IPS-20b (cell line): ENCODE measurements around the gene RAB6C.
"Not testable (repeated sequence)": the region's sequence is repeated elsewhere in the genome, so short reads cannot be mapped to it uniquely, and the experiment has no call there.

Source experiments
- H3K27ac ChIP-seq: one replicate; pipeline ENCODE4 v1.5.1; 2013; ENCODE audit warnings: low read length
- H3K27me3 ChIP-seq: 2 replicates; pipeline ENCODE4 v1.6.1; 2013; ENCODE audit warnings: mild to moderate bottlenecking, low read length, inconsistent platforms; ENCODE audit not compliant: insufficient read depth
- H3K36me3 ChIP-seq: 2 replicates; pipeline ENCODE4 v1.6.1; 2013; ENCODE audit warnings: low read depth, mild to moderate bottlenecking, inconsistent platforms, low read length, moderate library complexity; ENCODE audit not compliant: insufficient read depth
- H3K4me1 ChIP-seq: 2 replicates; pipeline ENCODE4 v1.6.1; 2013; ENCODE audit warnings: mild to moderate bottlenecking, control low read depth, inconsistent platforms, low read length, moderate library complexity; ENCODE audit not compliant: insufficient read depth
- H3K4me3 ChIP-seq: 2 replicates; pipeline ENCODE4 v1.5.1; 2013; ENCODE audit warnings: mild to moderate bottlenecking, low read length, inconsistent platforms
- H3K9ac ChIP-seq: 2 replicates; pipeline ENCODE4 v1.6.1; 2013; ENCODE audit warnings: low read depth, mild to moderate bottlenecking, inconsistent platforms, low read length, moderate library complexity
- H3K9me3 ChIP-seq: 2 replicates; pipeline ENCODE4 v1.6.1; 2013; ENCODE audit warnings: mild to moderate bottlenecking, low read depth, low read length, inconsistent platforms; ENCODE audit not compliant: insufficient read depth

Gene RAB6C

GRCh38 chr2:129979629-129980155, at the start of gene RAB6C:
TSS of gene RAB6C (plus strand) at chr2:129979666. CDS start at chr2:129980116, 450 bp downstream.
- not testable (repeated sequence) for H3K36me3 ChIP-seq, H3K27ac ChIP-seq, H3K9ac ChIP-seq, H3K9me3 ChIP-seq, H3K4me1 ChIP-seq
- Histone ChIP-seq H3K4me3 (peak within 1 kb of the TSS; percentile 54; the same call in 1 of the 2 replicates), H3K27me3 (peaks cover 49% of the 10 kb centered on the region)

GRCh38 chr2:129930451-129930850, 49.0 kb upstream of the RAB6C start:
- no peak overlapping the region for H3K4me3 ChIP-seq
- no peak overlapping the region for H3K27ac ChIP-seq
- no peaks in the 10 kb centered on the region for H3K9me3 ChIP-seq
- peaks cover 20% of the 10 kb centered on the region for H3K27me3 ChIP-seq
- H3K36me3 ChIP-seq = no peaks in the 10 kb centered on the region
- no peaks in the 10 kb centered on the region for H3K4me1 ChIP-seq
- H3K9ac ChIP-seq = no peak overlapping the region

GRCh38 chr2:129933387-129933786, 46.1 kb upstream of the RAB6C start:
- H3K9me3 ChIP-seq = not testable (repeated sequence)

GRCh38 chr2:129934044-129934822, 45.2 kb upstream of the RAB6C start:
- Histone ChIP-seq H3K9me3 (no peaks in the 10 kb centered on the region), H3K4me3 (peak overlapping the region; percentile 64; the same call in 1 of the 2 replicates), H3K27me3 (peaks cover 20% of the 10 kb centered on the region), H3K27ac (no peak overlapping the region), H3K9ac (no peak overlapping the region), H3K4me1 (no peaks in the 10 kb centered on the region), H3K36me3 (no peaks in the 10 kb centered on the region)

More at GRCh38 chr2:129933387-129933786, 46.1 kb upstream of the RAB6C start:
- not testable (repeated sequence) for H3K36me3 ChIP-seq, H3K4me1 ChIP-seq, H3K4me3 ChIP-seq, H3K9ac ChIP-seq, H3K27ac ChIP-seq
- peaks cover 20% of the 10 kb centered on the region for H3K27me3 ChIP-seq

GRCh38 chr2:129935118-129935517, 44.3 kb upstream of the RAB6C start:
- Histone ChIP-seq H3K9me3 (no peaks in the 10 kb centered on the region), H3K27ac (no peak overlapping the region), H3K9ac (no peak overlapping the region)

GRCh38 chr2:129936334-129936934, 43.0 kb upstream of the RAB6C start:
- Histone ChIP-seq H3K4me1 (no peaks in the 10 kb centered on the region), H3K9me3 (no peaks in the 10 kb centered on the region), H3K9ac (no peak overlapping the region), H3K4me3 (no peak overlapping the region), H3K27ac (no peak overlapping the region), H3K27me3 (peaks cover 20% of the 10 kb centered on the region), H3K36me3 (no peaks in the 10 kb centered on the region)

More at GRCh38 chr2:129935118-129935517, 44.3 kb upstream of the RAB6C start:
- Histone ChIP-seq H3K4me3 (no peak overlapping the region), H3K27me3 (peaks cover 20% of the 10 kb centered on the region), H3K36me3 (no peaks in the 10 kb centered on the region), H3K4me1 (no peaks in the 10 kb centered on the region)

- H3K27me3 ChIP-seq, H3K9ac ChIP-seq, H3K9me3 ChIP-seq, H3K4me1 ChIP-seq, H3K36me3 ChIP-seq, H3K4me3 ChIP-seq, H3K27ac ChIP-seq: not testable (repeated sequence)
Observed at GRCh38 chr2:129938850-129939471, 40.5 kb upstream of the RAB6C start.

- H3K36me3 ChIP-seq, H3K9ac ChIP-seq, H3K27ac ChIP-seq, H3K27me3 ChIP-seq, H3K4me3 ChIP-seq, H3K9me3 ChIP-seq, H3K4me1 ChIP-seq: not testable (repeated sequence)
Observed at GRCh38 chr2:129943456-129943855, 36.0 kb upstream of the RAB6C start.

- H3K36me3 ChIP-seq = no peaks in the 10 kb centered on the region
- no peak overlapping the region for H3K4me3 ChIP-seq
- no peaks in the 10 kb centered on the region for H3K9me3 ChIP-seq
- H3K9ac ChIP-seq = no peak overlapping the region
- no peaks in the 10 kb centered on the region for H3K27me3 ChIP-seq
- no peaks in the 10 kb centered on the region for H3K4me1 ChIP-seq
- H3K27ac ChIP-seq = no peak overlapping the region
Observed at GRCh38 chr2:129945557-129945956, 33.9 kb upstream of the RAB6C start.

GRCh38 chr2:129947712-129948111, 31.8 kb upstream of the RAB6C start:
- not testable (repeated sequence) for H3K36me3 ChIP-seq, H3K9ac ChIP-seq, H3K4me3 ChIP-seq, H3K27ac ChIP-seq, H3K4me1 ChIP-seq, H3K9me3 ChIP-seq, H3K27me3 ChIP-seq

- H3K27me3 ChIP-seq, H3K9ac ChIP-seq, H3K36me3 ChIP-seq, H3K27ac ChIP-seq, H3K9me3 ChIP-seq, H3K4me1 ChIP-seq, H3K4me3 ChIP-seq: not testable (repeated sequence)
Observed at GRCh38 chr2:129956171-129956570, 23.3 kb upstream of the RAB6C start.

- Histone ChIP-seq H3K36me3 (no peaks in the 10 kb centered on the region), H3K9me3 (no peaks in the 10 kb centered on the region), H3K27me3 (no peaks in the 10 kb centered on the region), H3K4me3 (no peak overlapping the region), H3K9ac (no peak overlapping the region), H3K4me1 (no peaks in the 10 kb centered on the region), H3K27ac (no peak overlapping the region)
Observed at GRCh38 chr2:129957891-129958290, 21.6 kb upstream of the RAB6C start.
